Effector CD4-positive, alpha-beta T cell (primary cell): Measurements from ENCODE around the gene TXNL4A.
"Not testable (repeated sequence)": the region's sequence is repeated elsewhere in the genome, so short reads cannot be mapped to it uniquely, and the experiment has no call there.

Experiments used
- DNase-seq: peaks from one replicate; pipeline ENCODE4 v3.0.0-alpha.2; 2020
- total RNA-seq: gene quantifications from one replicate; lab custom pipeline; 2026; lab: John Stamatoyannopoulos, UW

Gene TXNL4A
- total RNA-seq = 33.2 reads per million, percentile 59 among the genes with 10 or more reads in this experiment

DNA sequence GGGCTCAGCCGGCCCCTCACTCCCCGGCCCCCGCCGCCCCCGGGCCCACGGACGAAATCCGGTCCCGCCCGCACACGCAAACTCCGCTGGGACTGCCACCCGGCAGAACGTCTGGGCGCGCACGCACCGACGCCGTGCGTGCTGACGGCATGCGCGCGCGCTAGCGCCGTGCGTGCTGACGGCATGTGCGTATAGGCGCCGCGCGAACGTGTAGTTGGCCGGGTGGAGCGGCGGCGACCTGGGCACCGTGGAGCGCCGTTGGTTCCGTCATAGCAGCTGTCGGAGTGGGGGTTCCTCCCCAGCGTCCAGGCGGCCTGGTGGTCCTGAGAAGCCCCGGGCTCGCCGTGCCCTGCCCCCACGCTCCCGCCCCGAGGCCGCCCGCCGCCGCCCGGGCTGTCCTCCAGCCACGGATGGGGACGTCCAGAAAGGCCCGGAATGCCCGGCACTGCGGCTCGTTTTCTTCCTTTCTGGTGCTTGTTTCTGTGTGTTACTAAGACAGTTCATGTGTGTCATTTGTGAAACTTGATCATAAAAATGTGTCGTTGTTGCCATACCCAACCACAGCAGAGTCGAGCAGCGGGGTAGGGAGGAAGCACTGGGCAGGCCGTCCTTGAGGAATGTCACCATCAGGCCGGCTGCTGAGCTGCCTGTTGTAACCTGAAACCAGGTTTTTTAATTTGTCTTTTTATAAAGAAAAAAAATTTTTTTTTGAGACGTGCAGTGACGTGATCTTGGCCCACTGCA is at the start of gene TXNL4A:
TXNL4A (minus strand) TSS at position 113 of the 744 bp plus-strand sequence. CDS start 171 bp downstream, outside the sequence.
- DNase-seq = peak; percentile 76

GRCh38 chr18:80037300-80037699 is 48.9 kb upstream of the TXNL4A start:
- no peak for DNase-seq

DNA sequence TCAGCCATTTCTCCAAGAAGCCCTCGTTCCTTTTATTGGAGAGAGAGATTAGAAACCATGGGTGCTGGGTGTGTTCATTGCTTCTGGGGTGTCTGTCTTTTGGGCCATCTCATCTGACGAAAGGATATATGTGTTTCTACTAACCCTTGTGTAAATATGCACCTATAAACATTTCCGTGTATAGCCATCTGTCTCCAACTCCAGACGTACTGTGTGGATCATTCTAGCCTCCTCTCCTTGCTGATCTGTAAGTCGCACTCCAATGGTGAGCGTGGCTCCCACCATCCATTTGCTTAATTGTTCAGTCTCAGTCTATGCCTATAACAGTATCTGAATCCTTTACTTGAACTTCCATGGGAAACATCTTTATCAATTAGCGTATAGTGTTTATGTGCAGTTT is 47.6 kb upstream of the TXNL4A start:
- no peak for DNase-seq

GRCh38 chr18:80034852-80035406 is 46.6 kb upstream of the TXNL4A start:
- no peak for DNase-seq

DNA sequence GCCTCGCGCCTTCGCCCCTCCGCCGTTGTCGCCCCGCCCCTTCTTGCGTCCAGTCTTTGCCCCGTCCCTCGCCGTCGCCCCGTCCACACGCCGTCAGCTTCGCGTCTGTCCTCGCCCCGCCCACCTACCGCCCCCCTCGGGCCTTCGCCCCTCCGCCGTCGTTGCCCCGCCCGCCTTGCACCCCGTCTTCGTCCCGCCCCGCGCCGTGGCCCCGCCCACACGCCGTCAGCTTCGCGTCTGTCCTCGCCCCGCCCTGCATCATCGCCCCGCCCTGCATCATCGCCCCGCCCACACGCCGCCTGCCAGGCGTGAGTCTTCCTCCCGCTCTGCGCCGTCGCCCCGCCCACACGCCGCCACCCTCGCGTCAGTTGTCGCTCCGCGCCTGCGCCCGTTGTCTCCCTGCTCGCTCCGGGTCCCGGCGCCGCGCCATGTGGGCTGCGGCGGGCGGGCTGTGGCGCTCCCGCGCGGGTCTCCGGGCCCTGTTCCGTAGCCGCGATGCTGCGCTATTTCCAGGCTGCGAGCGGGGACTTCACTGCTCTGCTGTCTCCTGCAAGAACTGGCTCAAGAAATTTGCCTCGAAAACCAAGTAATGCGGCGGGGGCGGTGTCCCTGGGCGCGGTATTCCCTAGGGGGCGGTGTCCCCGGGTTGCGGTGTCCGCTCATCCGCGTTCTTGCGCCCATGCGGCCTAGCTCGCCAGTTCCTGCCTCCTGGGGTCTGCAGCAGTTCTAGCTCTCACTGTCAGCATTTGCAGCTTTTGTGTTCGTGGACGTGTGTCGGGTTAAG is 45.9 kb upstream of the TXNL4A start, which contains the start of gene RBFA:
RBFA (plus strand) TSS at position 367 of the 784 bp plus-strand sequence; CDS start at position 429, 62 bp downstream.
- DNase-seq = peak; percentile 100

DNA sequence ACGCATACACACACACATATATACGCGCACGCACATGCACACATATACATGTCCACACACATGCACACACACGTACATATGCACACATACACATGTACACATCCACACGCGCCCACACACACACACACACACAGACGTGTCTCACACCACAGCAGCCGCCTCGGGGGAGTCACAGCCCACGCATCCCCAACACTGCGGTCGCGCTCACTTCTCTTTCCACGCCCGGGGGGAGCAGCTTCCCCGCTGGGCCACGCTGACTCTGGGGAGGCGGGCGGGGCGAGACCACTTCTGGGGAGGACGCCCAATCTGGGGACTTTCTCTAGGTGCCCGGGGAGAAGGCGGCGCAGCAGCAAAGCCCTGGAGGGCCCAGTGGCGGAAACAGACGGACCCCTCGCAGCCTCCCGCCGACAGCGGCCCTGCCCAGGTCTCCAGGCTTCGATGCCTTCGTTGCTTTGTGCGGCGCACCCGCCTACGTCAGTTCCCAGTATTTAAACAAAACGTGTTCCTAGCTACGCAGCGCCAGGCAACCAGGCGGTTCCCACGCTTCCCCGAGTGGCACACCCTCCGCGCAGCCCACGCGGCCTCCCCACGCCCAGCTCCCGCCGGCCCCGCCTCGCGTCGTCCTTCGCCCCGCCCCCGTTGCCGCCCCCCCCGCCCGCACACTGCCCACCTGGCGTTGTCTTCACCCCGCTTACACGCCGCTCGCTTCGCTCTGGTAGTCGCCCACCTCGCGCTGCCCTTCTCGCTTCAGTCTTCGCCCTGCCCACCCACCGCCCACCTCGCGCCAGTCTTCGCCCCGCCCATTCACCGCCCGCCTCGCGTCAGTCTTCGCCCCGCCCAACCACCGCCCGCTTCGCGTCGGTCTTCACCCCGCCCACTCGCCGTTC is 45.1 kb upstream of the TXNL4A start:
- DNase-seq = no peak

DNA sequence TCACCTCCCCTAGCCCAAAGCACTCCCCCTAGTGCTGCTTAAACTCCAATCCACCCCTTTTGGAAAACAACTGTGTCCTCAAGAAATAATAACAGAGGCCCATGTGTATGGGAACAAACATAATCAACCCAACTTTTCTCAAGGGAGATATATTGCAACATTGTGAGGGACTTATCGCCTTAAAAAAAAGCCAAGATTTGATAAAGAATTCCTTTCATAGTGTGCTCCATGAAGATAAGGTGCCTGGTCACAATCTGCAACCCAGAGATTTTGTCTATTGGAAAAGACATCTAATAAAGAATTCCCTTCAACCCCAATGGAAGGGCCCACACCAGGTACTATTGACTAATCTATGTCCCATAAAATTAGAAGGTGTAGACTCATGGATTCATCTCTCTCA is 41.3 kb upstream of the TXNL4A start:
- no peak for DNase-seq

- DNase-seq = not testable (repeated sequence)
Observed at GRCh38 chr18:80027719-80028118, 39.4 kb upstream of the TXNL4A start.

- DNase-seq = no peak
Observed at GRCh38 chr18:80026363-80026762, 38.0 kb upstream of the TXNL4A start.

DNA sequence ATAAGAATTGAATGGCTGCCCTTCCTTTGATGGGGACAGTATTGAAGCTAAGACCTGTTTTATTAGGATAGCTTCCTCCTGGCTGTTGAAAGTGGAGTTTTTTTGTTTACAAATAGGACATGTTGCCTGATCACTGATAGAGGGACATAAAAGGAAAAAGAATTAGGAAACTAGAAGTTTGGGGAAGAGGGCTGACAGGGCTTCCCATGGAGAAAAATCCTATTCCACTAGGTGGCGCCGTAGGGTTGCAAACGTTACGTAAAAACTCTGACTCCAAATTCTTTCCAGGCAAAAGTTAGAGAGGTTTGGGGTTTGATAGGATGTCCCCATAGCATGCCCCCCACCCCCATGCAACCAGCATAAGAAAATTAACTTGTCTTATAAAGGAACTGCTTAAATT is 34.8 kb upstream of the TXNL4A start:
- no peak for DNase-seq

DNA sequence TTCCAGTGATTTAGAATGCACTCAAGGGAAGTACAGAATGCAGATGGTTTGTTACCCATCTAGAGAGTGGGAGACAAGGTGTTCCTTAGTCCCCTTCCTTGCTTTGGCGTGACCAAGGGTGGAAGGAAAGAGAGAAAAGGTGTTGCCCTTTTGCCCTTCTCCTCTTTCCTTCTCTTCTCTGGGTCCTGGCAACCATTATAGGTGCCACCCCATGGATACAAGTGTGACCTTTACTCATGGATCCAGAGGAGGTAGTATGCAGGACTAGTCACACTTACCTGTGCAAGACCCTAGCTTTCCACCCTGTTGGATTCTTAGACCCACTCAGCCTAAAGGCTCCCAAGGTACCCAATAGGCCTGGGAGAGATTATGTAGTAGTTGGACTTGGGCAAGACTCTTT is 34.2 kb upstream of the TXNL4A start:
- DNase-seq = no peak

DNA sequence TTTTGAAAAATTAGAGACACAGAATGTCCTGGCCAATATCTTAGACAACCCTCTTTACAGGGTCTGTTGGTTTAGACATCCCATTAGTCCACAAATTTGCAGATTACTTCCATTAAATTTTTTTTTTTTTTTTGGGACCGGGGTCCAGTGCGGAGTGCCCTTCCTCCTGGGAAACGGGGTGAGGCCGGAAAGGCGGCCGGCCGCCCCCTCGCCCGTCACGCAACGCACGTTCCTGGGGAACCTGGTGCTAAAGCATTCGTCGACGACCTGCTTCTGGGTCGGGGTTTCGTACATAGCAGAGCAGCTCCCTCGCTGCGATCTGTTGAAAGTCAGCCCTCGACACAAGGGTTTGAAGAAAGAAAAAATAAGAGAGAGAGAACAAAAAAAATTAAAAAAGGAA is 24.4 kb upstream of the TXNL4A start:
- no peak for DNase-seq

DNA sequence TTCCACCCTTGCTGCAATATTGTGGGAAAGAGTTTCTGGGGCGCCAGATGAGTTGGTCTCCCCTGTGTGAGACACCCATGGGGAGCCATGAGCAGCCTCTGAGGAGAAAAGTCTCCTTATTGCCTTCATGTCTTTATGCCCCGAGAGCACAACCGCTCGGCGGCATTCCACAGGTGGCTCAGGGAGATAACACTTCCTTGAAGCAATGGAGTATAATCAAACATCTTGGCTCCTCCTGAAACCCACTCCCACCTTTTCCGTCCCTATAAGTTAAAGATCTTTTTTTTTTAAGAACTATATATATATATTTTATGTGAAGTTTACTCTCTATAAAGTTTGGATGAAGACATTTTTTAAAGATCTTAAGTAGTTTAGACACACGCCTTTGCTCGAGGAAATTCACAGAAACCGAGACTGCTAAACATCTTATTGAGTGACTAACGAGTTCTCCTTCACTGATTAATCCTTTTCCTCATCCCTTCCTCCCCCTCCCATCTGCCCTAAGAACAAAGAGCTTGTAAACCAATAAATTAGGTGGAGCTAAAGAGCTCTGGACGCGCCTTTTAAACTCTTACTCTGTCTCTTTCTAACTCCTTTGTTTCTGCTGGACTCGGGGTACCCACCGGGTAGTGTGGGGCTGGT is 23.3 kb upstream of the TXNL4A start:
- DNase-seq = not testable (repeated sequence)

DNA sequence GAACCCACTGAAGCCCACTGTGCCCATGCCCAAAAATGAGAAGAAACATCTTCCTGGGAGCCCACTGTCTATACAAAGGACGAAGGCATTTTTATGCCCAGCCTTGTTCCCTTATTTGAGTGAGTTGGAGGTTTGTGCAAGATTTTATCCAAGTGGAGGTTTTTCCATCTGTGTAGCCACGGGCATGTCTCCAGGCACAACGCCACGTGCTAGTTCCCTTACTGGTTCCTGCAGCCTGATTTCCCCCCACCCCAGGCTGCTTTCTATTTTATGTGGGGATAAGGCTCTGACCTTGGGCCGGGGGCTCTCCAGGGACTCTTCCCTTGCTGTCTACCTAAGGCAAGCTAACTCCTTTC is 22.2 kb upstream of the TXNL4A start:
- DNase-seq = no peak

- no peak for DNase-seq
Observed at GRCh38 chr18:80009661-80010550, 21.5 kb upstream of the TXNL4A start.

- no peak for DNase-seq
Observed at GRCh38 chr18:80006724-80007123, 18.4 kb upstream of the TXNL4A start.

GRCh38 chr18:80004600-80005342 is 16.4 kb upstream of the TXNL4A start:
- DNase-seq = no peak

- DNase-seq = no peak
Observed at GRCh38 chr18:80002468-80002867, 14.1 kb upstream of the TXNL4A start.

DNA sequence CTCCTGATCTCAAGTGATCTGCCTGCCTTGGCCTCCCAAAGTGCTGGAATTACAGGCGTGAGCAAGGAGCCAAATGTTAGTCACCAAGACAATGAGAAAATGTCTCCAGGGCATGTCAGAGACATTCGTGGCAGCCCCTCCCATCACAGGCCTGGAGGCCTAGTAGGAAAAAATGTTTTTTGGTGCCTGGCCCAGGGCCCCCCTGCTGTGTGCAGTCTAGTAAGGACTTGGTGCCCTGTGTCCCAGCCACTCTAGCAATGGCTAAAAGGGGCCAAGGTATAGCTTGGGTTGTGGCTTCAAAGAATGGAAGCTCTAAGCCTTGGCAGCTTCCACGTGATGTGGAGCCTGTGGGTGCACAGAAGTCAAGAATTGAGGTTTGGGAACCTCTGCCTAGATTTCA is 12.5 kb upstream of the TXNL4A start:
- DNase-seq = no peak

DNA sequence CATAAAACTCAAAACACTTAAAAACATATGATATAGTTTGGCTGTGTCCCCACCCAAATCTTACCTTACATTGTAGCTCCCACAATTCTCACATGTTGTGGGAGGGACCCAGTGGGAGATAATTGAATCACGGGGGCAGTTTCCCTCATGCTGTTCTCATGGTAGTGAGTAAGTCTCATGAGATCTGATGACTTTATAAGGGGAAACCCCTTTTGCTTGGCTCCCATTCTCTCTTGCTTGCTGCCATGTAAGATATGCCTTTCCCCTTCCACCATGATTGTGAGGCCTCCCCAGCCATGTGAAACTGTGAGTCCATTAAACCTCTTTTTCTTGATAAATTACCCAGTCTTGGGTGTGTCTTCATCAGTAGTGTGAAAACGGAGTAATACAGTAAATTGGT is 11.3 kb upstream of the TXNL4A start:
- not testable (repeated sequence) for DNase-seq
